ENCODE results near the gene RASGRF1. TPM values are rescaled to one million over a fixed set of nuclear protein-coding genes. Genes with fewer than 3 reads are reported as not detected.
A peak's percentile ranks its signal among the peaks of the same experiment; 100 is the strongest.
"Not testable (repeated sequence)": the region's sequence is repeated elsewhere in the genome, so short reads cannot be mapped to it uniquely, and the experiment has no call there.

RASGRF1 gene
- total RNA-seq, 2 experiments from 2014 or later: not detected

- intact Hi-C loops (cut with micrococcal nuclease): no loop called here
- Mint-ChIP-seq H3K9me3 (peaks cover 10% of the 10 kb centered on the region), H3K4me3 (no peak overlapping the region)
Observed at GRCh38 chr15:79025802-79026201, 64.8 kb downstream of the RASGRF1 start.

GRCh38 chr15:79025201-79025600 lies 65.4 kb downstream of the RASGRF1 start:
- Mint-ChIP-seq H3K4me1 (ENCODE audit: low read depth) (no peaks in the 10 kb centered on the region), H3K9me3 (peaks cover 10% of the 10 kb centered on the region)
- CTCF ChIA-PET: interaction anchor here (0.7 to 1.6 kb wide), 2 partner anchors 31 to 160 kb away, joined by 3 to 6 read pairs; no protein-coding TSS in a partner anchor

More at GRCh38 chr15:79025802-79026201, 64.8 kb downstream of the RASGRF1 start:
- no peak overlapping the region for H3K27ac Mint-ChIP-seq
- no peaks in the 10 kb centered on the region for H3K4me1 Mint-ChIP-seq (ENCODE audit: low read depth)
- CTCF ChIA-PET: interaction anchor here (0.6 to 1.6 kb wide), 4 partner anchors 31 to 159 kb away, joined by 3 to 6 read pairs (median 4); no protein-coding TSS in a partner anchor
- no peak for DNase-seq
- H3K27me3 Mint-ChIP-seq (ENCODE audit: low read depth): peaks cover 7% of the 10 kb centered on the region
- peaks cover 2% of the 10 kb centered on the region for H3K36me3 Mint-ChIP-seq (ENCODE audit: low read depth)

DNA sequence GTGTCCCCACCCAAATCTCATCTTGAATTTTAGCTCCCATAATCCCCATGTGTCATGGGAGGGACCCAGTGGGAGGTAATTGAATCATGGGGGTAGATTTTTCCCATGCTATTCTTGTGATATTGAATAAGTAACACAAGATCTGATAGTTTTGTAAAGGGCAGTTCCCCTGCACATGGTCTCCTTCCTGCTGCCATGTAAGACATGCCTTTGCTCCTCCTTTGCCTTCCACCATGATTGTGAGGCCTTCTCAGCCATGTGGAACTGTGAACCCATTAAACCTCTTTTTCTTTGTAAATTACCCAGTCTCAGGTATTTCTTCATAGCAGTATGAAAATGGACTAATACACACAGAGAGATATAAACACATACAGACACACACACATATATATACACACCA lies 66.1 kb downstream of the RASGRF1 start:
- H3K27ac Mint-ChIP-seq: not testable (repeated sequence)
- CTCF ChIA-PET: interaction anchor here (1.6 kb wide), 1 partner anchor 160 kb away, joined by 6 read pairs; no protein-coding TSS in a partner anchor

More at GRCh38 chr15:79025201-79025600, 65.4 kb downstream of the RASGRF1 start:
- peaks cover 7% of the 10 kb centered on the region for H3K27me3 Mint-ChIP-seq (ENCODE audit: low read depth)
- no peak overlapping the region for H3K4me3 Mint-ChIP-seq
- peaks cover 2% of the 10 kb centered on the region for H3K36me3 Mint-ChIP-seq (ENCODE audit: low read depth)
- intact Hi-C loops (cut with micrococcal nuclease): no loop called here
- DNase-seq: peak; percentile 26
- H3K27ac Mint-ChIP-seq: no peak overlapping the region

GRCh38 chr15:79023918-79024317 lies 66.7 kb downstream of the RASGRF1 start:
- H3K27me3 Mint-ChIP-seq (ENCODE audit: low read depth): peaks cover 7% of the 10 kb centered on the region
- H3K4me1 Mint-ChIP-seq (ENCODE audit: low read depth): no peaks in the 10 kb centered on the region
- intact Hi-C loops (cut with micrococcal nuclease): no loop called here
- H3K36me3 Mint-ChIP-seq (ENCODE audit: low read depth): peaks cover 2% of the 10 kb centered on the region
- peaks cover 10% of the 10 kb centered on the region for H3K9me3 Mint-ChIP-seq
- DNase-seq: no peak
- H3K4me3 Mint-ChIP-seq: no peak overlapping the region
- no peak overlapping the region for H3K27ac Mint-ChIP-seq
- CTCF ChIA-PET: interaction anchor here (2.1 kb wide), 1 partner anchor 160 kb away, joined by 10 read pairs; no protein-coding TSS in a partner anchor

More for the DNA sequence above, 66.1 kb downstream of the RASGRF1 start:
- H3K36me3 Mint-ChIP-seq (ENCODE audit: low read depth); intact Hi-C loops (cut with micrococcal nuclease); H3K4me3 Mint-ChIP-seq; H3K27me3 Mint-ChIP-seq (ENCODE audit: low read depth); H3K4me1 Mint-ChIP-seq (ENCODE audit: low read depth); DNase-seq; H3K9me3 Mint-ChIP-seq: not testable (repeated sequence)

DNA sequence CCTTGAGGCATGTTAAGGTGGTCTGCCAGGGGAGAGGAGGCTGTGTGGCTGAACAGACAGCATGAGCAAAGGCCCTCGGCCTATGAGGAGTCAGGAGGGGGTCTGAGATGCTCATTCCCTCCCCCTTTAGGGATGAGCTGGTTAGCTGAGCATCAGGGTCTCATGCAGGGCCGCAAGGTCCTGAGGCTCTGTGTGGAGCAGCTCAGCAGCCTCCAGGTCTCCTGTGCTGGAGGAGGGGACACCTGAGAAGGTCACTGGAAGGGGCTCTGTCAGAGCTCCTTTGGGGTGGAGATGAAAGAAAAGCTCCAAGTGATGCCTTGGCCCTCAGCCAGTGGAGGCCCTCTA lies 67.1 kb downstream of the RASGRF1 start:
- Mint-ChIP-seq H3K27ac (no peak overlapping the region), H3K4me1 (ENCODE audit: low read depth) (no peaks in the 10 kb centered on the region), H3K27me3 (ENCODE audit: low read depth) (peaks cover 7% of the 10 kb centered on the region), H3K9me3 (peaks cover 10% of the 10 kb centered on the region), H3K4me3 (no peak overlapping the region), H3K36me3 (ENCODE audit: low read depth) (peaks cover 2% of the 10 kb centered on the region)
- intact Hi-C loops (cut with micrococcal nuclease): no loop called here
- CTCF ChIA-PET: interaction anchor here (2.1 kb wide), 1 partner anchor 161 kb away, joined by 10 read pairs; no protein-coding TSS in a partner anchor
- no peak for DNase-seq

DNA sequence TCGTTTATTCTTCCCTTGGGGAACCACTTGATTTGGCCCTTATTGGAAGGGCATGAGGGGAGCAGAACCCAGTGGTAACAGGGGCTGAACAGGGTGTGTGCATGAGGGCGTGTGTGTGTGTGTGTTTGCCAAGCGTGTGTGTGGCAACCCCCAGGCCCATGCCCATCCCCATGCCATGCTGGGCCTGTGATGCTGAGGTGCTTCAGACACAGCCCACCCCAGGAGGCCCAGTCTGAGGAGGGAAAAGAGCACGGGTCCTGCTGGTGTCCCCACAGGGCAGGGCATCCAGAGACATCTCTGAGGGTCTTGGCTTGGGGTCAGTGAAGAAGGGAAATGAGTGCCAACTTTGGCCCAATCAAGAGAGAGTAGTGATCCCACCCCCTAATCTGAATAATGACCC lies 71.6 kb downstream of the RASGRF1 start:
- DNase-seq: no peak
- no peaks in the 10 kb centered on the region for H3K36me3 Mint-ChIP-seq (ENCODE audit: low read depth)
- CTCF ChIA-PET: no interaction called here
- no peaks in the 10 kb centered on the region for H3K27me3 Mint-ChIP-seq (ENCODE audit: low read depth)
- no peak overlapping the region for H3K4me3 Mint-ChIP-seq
- intact Hi-C loops (cut with micrococcal nuclease): no loop called here
- H3K4me1 Mint-ChIP-seq (ENCODE audit: low read depth): no peaks in the 10 kb centered on the region
- H3K27ac Mint-ChIP-seq: no peak overlapping the region
- peaks cover 2% of the 10 kb centered on the region for H3K9me3 Mint-ChIP-seq

DNA sequence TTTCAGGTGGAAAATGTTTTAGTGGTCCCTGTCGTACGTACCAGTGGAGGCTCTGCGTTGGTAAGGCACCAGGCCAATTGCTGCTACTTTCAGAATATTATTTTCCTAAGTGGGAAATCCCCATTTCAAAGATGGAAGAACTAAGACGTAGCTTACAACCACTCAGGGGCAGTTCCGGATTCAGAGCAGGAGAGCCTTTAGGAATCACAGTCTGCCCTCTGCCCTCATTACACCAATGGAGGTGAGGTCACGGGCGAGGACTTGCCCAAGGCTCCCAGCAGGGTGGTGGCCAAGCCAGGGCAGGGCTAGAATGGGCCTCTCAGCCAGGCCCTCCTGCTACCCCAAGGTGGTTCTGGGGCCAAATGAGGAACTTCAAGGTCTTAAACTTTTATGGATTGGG lies 72.6 kb downstream of the RASGRF1 start:
- CTCF ChIA-PET: interaction anchor here (0.6 to 1.0 kb wide), 2 partner anchors 113 to 166 kb away, joined by 3 to 4 read pairs; no protein-coding TSS in a partner anchor
- Mint-ChIP-seq H3K9me3 (no peaks in the 10 kb centered on the region), H3K27me3 (ENCODE audit: low read depth) (no peaks in the 10 kb centered on the region), H3K4me1 (ENCODE audit: low read depth) (no peaks in the 10 kb centered on the region), H3K4me3 (no peak overlapping the region), H3K36me3 (ENCODE audit: low read depth) (no peaks in the 10 kb centered on the region), H3K27ac (no peak overlapping the region)
- intact Hi-C loops (cut with micrococcal nuclease): no loop called here
- DNase-seq: no peak

- no peak overlapping the region for H3K27ac Mint-ChIP-seq
- H3K4me1 Mint-ChIP-seq (ENCODE audit: low read depth): no peaks in the 10 kb centered on the region
- no peaks in the 10 kb centered on the region for H3K36me3 Mint-ChIP-seq (ENCODE audit: low read depth)
- no peaks in the 10 kb centered on the region for H3K9me3 Mint-ChIP-seq
- CTCF ChIA-PET: no interaction called here
- DNase-seq: no peak
- intact Hi-C loops (cut with micrococcal nuclease): no loop called here
- no peak overlapping the region for H3K4me3 Mint-ChIP-seq
- H3K27me3 Mint-ChIP-seq (ENCODE audit: low read depth): no peaks in the 10 kb centered on the region
Observed at GRCh38 chr15:79016527-79017170, 73.9 kb downstream of the RASGRF1 start.

DNA sequence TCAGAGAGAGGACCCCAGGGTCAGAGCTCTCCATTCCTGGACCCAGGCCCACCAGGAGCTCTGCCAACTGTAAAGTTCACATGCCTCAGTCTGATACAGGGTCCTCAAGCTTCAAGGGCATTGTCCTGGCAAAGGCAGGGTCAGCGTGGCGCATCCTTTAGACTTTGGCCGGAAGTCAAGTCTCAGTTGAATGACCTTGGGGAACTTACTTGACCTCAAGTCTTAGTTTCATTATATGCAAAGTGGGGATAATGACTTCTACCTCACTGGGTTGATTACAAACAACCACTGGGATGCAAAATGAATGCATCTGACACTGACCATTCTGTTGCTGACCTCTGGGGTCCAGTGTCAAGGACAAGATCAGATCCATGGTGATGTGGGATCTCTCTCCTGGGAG lies 75.2 kb downstream of the RASGRF1 start:
- intact Hi-C loops (cut with micrococcal nuclease): no loop called here
- H3K4me1 Mint-ChIP-seq (ENCODE audit: low read depth): no peaks in the 10 kb centered on the region
- no peaks in the 10 kb centered on the region for H3K36me3 Mint-ChIP-seq (ENCODE audit: low read depth)
- H3K4me3 Mint-ChIP-seq: no peak overlapping the region
- CTCF ChIA-PET: no interaction called here
- peaks cover 2% of the 10 kb centered on the region for H3K27me3 Mint-ChIP-seq (ENCODE audit: low read depth)
- no peak overlapping the region for H3K27ac Mint-ChIP-seq
- DNase-seq: no peak
- H3K9me3 Mint-ChIP-seq: no peaks in the 10 kb centered on the region

- Mint-ChIP-seq H3K27ac (no peak overlapping the region), H3K9me3 (no peaks in the 10 kb centered on the region), H3K4me3 (no peak overlapping the region), H3K4me1 (ENCODE audit: low read depth) (no peaks in the 10 kb centered on the region), H3K27me3 (ENCODE audit: low read depth) (peaks cover 2% of the 10 kb centered on the region), H3K36me3 (ENCODE audit: low read depth) (no peaks in the 10 kb centered on the region)
- DNase-seq: no peak
- CTCF ChIA-PET: no interaction called here
- intact Hi-C loops (cut with micrococcal nuclease): no loop called here
Observed at GRCh38 chr15:79010278-79010677, 80.3 kb downstream of the RASGRF1 start.

DNA sequence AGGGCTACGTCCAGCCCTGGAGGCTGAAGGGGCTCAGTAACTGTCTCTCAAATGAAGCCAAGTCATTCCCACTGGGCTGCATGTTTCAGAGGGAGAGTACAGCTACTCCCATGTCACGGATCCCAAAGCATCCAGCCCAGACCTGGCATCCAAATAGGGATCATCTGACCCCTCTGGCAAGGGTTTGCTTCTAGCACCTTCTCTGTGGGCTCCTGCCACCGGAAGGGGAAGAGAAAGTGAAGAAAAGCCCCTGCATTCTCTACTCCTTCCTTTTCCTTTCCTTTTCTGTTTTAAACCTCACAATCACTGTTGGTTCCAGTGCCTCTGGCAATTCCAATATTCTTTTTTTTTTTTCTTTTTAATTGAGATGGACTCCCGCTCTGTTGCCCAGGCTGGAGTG lies 81.2 kb downstream of the RASGRF1 start:
- H3K27ac Mint-ChIP-seq: no peak overlapping the region
- peaks cover 6% of the 10 kb centered on the region for H3K4me1 Mint-ChIP-seq (ENCODE audit: low read depth)
- CTCF ChIA-PET: no interaction called here
- DNase-seq: no peak
- H3K9me3 Mint-ChIP-seq: no peaks in the 10 kb centered on the region
- no peaks in the 10 kb centered on the region for H3K36me3 Mint-ChIP-seq (ENCODE audit: low read depth)
- no peak overlapping the region for H3K4me3 Mint-ChIP-seq
- intact Hi-C loops (cut with micrococcal nuclease): no loop called here
- H3K27me3 Mint-ChIP-seq (ENCODE audit: low read depth): peaks cover 2% of the 10 kb centered on the region

DNA sequence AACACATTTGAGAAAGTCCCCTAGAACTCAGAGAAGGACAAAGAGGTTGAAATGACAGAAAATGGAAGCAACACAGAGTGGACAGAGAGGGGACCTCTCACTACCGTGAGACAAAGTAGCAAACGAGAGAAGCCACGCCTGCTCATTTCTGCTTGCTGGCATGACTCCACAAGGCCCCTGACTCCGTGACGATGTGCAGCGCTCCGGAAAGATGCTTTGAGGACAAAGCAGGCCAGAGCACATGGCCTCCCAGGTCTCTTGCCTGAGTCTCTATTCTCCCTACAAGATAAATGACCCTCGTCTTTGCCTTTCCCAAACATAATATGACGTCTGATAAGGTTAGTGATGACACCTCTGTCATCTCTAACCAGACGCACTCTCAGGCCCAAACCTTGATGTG lies 81.9 kb downstream of the RASGRF1 start:
- Mint-ChIP-seq H3K4me1 (ENCODE audit: low read depth) (peaks cover 9% of the 10 kb centered on the region), H3K36me3 (ENCODE audit: low read depth) (no peaks in the 10 kb centered on the region), H3K27ac (no peak overlapping the region), H3K27me3 (ENCODE audit: low read depth) (peaks cover 2% of the 10 kb centered on the region), H3K9me3 (no peaks in the 10 kb centered on the region), H3K4me3 (no peak overlapping the region)
- intact Hi-C loops (cut with micrococcal nuclease): no loop called here
- DNase-seq: no peak
- CTCF ChIA-PET: no interaction called here

GRCh38 chr15:79007066-79007465 lies 83.5 kb downstream of the RASGRF1 start:
- H3K4me3 Mint-ChIP-seq: no peak overlapping the region
- peaks cover 2% of the 10 kb centered on the region for H3K27me3 Mint-ChIP-seq (ENCODE audit: low read depth)
- no peak overlapping the region for H3K27ac Mint-ChIP-seq
- H3K9me3 Mint-ChIP-seq: no peaks in the 10 kb centered on the region
- intact Hi-C loops (cut with micrococcal nuclease): loop anchor here (1.0 kb wide), 1 partner anchor 97 kb away; no protein-coding TSS in a partner anchor
- DNase-seq: peak; percentile 66
- peaks cover 9% of the 10 kb centered on the region for H3K4me1 Mint-ChIP-seq (ENCODE audit: low read depth)
- CTCF ChIA-PET: interaction anchor here (0.6 to 0.8 kb wide), 4 partner anchors 98 to 393 kb away, joined by 3 to 4 read pairs (median 4); no protein-coding TSS in a partner anchor
- no peaks in the 10 kb centered on the region for H3K36me3 Mint-ChIP-seq (ENCODE audit: low read depth)
